Limb (tissue), 2 donors: ENCODE data around the gene KCNH4.
"Not testable (repeated sequence)": the region's sequence is repeated elsewhere in the genome, so short reads cannot be mapped to it uniquely, and the experiment has no call there.

Experiments used
- DNase-seq, 2 donors: peaks; one replicate each; pipeline ENCODE4 v3.0.0-alpha.2; 2016; ENCODE audit errors: extremely low spot score in 2 of 2

Gene KCNH4

GRCh38 chr17:42193969-42194899 is 13.3 kb upstream of the KCNH4 start, which contains the start of gene GHDC:
Gene GHDC, minus strand, starts transcription at chr17:42194494. Its CDS starts 913 bp downstream, at chr17:42193581.
- peak; percentile 77 to 83 for DNase-seq

DNA sequence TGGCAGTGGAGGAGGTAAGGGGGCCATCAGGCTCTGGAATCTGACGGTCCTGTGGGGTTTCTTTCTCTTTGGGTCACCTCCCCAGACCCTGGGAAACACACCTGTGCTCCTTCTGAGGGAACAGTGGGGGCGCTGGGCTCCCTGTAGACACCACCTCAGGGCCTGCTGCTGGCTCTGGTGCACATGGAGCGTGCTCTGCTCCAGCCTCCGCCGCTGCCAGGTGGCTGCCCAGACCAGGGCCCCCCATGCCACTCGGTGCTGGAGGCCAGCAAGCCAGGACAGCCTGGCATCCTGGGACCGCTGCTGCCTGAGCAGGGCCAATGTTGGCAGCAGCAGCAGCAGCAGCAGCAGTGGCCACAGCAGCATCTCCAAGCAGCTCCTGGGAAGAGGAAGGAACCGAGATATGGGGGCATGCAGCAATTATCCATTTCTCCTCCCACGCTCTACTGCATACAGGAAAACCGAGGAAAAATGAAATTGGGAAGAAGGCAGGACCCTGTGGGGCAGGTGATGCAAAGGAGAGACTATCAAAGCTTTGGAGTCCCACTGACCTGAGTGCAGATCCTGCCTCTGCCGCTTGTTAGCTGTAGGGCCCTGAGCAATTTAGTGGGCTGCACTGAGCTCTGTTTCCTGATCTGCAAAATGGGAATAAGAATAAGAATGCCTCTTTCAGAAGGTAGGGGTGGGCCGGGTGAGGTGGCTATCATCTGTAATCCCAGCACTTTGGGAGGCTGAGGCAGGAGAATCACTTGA is 12.4 kb upstream of the KCNH4 start:
- no peak for DNase-seq

- no peak for DNase-seq
Measured at GRCh38 chr17:42192189-42193126, 11.5 kb upstream of the KCNH4 start.

- DNase-seq: no peak
Measured at GRCh38 chr17:42191275-42191608, 10.3 kb upstream of the KCNH4 start.

GRCh38 chr17:42190491-42191274 is 9.7 kb upstream of the KCNH4 start:
- no peak for DNase-seq

DNA sequence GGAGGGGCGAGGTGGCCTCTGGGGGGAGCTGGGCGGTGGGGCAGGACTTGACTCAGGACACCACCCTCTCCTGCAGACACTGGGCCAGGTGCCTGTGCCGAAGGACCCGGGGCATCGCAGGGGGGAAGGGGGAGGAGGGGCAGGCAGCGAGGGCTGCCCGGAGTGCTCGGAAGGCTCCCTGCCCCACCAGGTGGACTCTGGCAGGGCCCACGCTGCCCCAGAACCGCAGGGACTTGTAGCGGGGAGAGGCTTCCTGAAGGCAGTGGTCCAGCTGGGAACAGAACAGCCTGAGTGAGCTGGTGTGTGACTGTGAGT is 8.7 kb upstream of the KCNH4 start:
- no peak for DNase-seq

- no peak for DNase-seq
Measured at GRCh38 chr17:42188749-42189650, 8.1 kb upstream of the KCNH4 start.

DNA sequence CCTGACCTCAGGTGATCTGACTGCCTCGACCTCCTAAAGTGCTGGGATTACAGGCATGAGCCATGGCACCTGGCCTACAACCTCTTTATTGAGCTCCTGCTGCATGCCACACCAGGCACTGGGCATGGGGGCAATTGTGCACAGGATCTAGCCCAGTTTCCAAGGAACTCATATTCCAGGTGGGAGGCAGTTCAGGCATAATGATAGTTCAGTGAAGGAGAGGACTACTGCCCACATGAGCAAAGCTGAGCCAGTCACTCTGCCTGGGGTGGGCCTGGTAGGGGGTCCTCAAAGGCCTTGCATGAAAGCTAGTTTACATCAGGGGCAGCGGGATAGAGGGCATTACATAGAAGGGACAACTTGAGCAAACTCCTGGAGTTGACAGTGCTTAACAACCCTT is 6.9 kb upstream of the KCNH4 start:
- no peak for DNase-seq

DNA sequence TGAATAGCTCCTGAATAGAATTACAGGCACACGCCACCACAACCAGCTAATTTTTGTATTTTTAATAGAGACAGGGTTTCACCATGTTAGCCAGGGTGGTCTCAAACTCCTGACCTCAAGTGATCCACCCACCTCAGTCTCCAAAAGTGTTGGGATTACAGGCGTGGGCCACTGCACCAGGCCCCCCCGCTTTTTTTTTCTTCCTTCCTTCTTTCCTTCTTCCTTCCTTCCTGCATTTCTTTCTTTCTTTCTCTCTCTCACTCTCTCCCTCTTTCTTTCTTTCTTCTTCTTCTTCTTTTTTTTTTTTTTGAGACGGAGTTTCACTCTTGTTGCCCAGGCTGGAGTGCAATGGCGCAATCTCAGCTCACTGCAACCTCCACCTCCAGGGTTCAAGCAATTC is 5.2 kb upstream of the KCNH4 start:
- DNase-seq: not testable (repeated sequence)

DNA sequence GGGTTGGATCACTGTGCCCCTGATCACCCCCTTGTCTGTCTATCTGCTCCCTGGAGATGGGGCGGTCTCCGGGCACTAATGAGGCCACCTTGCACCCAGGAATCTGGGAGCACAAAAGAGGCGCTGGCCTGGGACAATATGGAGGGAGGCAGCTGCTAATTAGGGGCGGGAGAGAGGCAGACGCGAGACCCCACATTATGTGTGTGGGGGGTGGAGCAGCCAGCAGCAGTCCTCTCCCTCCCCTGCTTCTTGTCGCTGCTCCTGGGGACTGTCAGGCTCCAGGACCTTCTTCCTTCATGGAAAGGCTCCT is 4.6 kb upstream of the KCNH4 start:
- peak in 1 of 2 donors; percentile 21 for DNase-seq

DNA sequence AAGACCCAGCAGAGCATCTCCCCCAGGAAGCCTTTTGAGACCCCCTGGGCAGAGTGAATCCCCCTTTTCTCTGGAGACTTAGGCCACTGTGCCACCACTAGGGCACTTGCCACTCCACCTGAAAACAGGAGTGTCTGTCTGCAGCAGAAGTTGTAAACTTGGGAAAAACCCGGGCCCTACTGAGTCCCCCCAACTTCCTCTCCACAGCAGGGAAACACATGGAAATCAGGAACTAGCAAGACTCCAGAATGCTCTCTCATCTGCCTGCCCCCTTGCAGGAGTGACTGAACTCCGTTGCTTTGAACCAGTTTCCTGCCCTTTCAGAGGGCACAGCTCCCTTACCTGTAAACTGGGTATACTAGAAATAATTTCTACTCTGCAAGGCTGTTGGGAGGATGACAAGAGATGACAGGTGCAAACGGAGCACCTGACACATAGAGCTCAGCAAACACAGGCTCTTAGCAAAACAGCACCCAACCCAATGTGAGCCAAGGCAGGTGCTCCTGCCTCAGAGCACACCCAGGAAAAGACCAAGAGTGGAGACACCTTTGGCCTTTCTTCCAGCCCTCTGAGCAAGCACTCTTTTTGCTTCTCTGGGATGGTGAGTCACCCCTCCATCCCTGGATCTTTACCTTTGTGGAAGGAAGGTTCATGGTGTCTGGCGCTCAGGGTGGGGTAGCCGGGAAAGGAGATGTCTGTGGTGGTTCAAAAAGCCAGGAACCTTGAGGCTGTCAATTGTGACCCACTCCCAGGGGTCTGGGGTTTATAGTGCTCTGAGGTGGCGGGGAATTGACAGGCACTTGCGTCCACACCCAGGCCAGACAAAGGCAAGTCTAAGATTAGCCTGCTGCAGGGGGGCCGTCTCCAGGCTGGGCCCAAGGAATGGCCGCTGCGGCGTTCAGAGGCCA is 4.0 kb upstream of the KCNH4 start, which contains the start of gene HCRT:
HCRT (minus strand) TSS at position 740 of the 908 bp plus-strand sequence; CDS start at position 653, 87 bp downstream.
- no peak for DNase-seq

DNA sequence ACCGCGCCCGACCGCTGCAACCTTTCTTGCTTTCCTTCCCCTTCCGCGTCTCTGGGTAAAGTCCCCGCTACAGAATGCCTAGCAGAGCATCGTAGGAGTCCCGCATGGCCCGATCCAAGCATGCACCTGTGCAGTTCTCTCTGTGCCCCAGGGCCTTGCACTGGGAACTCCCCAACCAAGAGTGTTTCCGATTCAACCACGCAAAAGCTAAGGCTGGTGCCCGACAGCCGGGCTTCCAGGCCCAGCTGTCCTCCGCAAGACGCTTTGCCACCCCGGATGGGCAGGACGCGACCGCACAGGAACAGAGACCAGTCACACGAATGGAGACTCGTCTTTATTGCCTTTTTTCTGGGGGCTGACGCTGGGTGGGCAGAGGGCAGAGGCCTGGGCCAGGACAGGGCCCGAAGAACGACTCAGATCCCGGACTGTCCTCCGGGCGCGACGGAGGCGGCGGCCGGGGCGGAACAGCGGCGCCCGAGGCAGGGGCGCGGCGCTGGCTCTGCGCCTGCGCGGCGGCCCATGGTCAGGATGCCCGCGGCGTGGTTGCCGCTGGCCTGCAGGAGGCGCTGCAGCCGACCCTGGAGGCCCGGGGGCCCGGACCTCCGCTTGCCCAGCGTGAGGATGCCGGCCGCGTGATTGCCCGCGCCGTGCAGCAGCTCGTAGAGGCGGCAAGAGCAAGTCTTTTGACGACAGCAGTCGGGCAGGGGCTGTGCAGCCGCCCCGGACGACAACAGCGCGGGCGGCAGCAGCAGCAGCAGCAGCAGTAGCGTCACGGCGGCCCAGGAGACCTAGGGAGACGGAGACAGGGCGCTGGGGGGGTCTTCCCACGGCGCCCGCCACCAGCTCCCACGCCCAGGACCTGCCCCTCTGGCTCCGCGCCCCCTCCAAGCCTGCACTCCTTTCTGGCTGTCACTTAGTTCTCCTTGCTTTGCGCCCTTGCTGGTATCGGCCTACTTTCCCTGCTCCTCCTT is 3.1 kb upstream of the KCNH4 start:
- DNase-seq: peak; percentile 55 to 83

DNA sequence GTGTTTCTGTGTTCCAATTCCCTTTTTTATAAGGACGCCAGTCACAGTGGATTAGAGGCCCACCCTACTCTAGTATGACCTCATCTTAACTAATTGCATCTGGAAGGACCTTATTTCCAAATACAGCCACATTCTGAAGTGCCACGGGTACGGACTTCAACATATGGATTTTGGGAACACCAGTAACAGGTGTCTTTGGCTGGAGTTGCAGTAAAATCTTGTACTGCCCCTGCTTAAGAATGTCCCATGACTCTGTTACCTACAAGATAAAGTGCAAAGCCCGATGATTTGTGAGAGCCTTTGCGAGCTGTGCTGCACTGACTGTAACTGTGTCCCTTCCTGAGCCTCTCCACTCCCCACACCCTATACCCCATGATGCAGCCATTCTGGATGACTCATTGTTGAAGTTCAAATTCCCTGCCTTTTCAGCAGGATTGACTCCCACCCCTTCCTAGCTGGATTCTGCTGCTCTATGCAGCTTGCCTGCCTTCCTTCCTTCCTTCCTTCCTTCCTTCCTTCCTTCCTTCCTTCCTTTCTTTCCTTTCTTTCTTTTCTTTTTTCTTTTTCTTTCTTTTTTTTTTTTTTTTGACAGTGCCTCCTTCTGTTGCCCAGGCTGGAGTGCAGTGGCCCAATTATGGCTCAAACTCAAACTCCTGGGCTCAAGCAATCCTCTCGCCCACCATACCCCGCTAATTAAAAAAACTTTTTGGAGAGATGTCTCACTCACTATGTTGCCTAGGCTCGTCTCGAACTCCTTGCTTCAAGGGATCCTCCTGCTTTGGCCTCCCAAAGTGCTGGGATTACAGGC is 2.2 kb upstream of the KCNH4 start:
- no peak for DNase-seq

- DNase-seq: no peak
Measured at GRCh38 chr17:42181851-42182207, 887 bp upstream of the KCNH4 start.

DNA sequence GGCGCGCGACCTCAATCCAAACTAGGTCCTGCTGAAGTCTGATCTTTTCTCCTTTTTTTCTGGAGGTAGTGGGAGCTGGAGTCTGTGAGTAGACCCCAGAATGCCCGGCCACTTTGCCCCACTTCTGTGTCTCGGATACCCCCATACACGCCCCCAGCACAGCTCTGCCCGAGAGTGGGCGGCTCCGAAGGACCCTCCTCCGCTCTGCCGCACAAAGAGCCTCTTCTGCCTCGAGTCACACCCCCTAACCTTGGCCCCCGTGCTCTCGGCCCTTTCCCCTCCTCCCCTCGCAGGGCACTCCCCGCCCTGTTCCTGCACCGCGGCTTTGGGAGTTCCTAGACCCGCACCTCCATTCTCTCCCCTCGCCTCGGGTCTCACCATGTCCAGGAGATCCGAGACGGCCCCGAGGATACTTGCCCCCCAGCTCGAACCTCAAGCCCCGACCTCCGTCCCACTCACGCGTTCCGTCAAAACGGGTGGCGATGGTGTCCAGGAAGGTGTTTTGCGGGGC is 476 bp downstream of the KCNH4 start:
- no peak for DNase-seq

- peak; percentile 55 to 81 for DNase-seq
Measured at GRCh38 chr17:42179911-42180410, 981 bp downstream of the KCNH4 start.
